ENCODE results near the gene CRAMP1.

CRAMP1 gene

GRCh38 chr16:1601489-1601888 lies 10.7 kb upstream of the CRAMP1 start:
- no peak for DNase-seq (ENCODE audit: low read depth)

GRCh38 chr16:1602285-1602684 lies 9.9 kb upstream of the CRAMP1 start:
- no peak for DNase-seq (ENCODE audit: low read depth)

GRCh38 chr16:1606774-1607173 lies 5.4 kb upstream of the CRAMP1 start:
- no peak for DNase-seq (ENCODE audit: low read depth)

GRCh38 chr16:1607971-1608370 lies 4.2 kb upstream of the CRAMP1 start:
- DNase-seq (ENCODE audit: low read depth) = no peak

GRCh38 chr16:1610071-1610898 lies 1.9 kb upstream of the CRAMP1 start:
- peak; percentile 64 for DNase-seq (ENCODE audit: low read depth)

GRCh38 chr16:1610899-1611632 lies 1.1 kb upstream of the CRAMP1 start:
- no peak for DNase-seq (ENCODE audit: low read depth)

- DNase-seq (ENCODE audit: low read depth) = no peak
Measured at GRCh38 chr16:1613211-1613622, 1.1 kb downstream of the CRAMP1 start.

GRCh38 chr16:1613728-1614455 lies 1.7 kb downstream of the CRAMP1 start:
- DNase-seq (ENCODE audit: low read depth) = no peak

GRCh38 chr16:1614456-1615102 lies 2.4 kb downstream of the CRAMP1 start:
- DNase-seq (ENCODE audit: low read depth) = no peak

- DNase-seq (ENCODE audit: low read depth) = no peak
Measured at GRCh38 chr16:1615761-1616160, 3.6 kb downstream of the CRAMP1 start.

- DNase-seq (ENCODE audit: low read depth) = no peak
Measured at GRCh38 chr16:1619976-1620375, 7.8 kb downstream of the CRAMP1 start.

- no peak for DNase-seq (ENCODE audit: low read depth)
Measured at GRCh38 chr16:1620391-1620790, 8.2 kb downstream of the CRAMP1 start.

GRCh38 chr16:1621851-1622250 lies 9.7 kb downstream of the CRAMP1 start:
- DNase-seq (ENCODE audit: low read depth) = no peak

- no peak for DNase-seq (ENCODE audit: low read depth)
Measured at GRCh38 chr16:1626327-1626726, 14.2 kb downstream of the CRAMP1 start.

GRCh38 chr16:1626776-1627175 lies 14.6 kb downstream of the CRAMP1 start:
- no peak for DNase-seq (ENCODE audit: low read depth)

GRCh38 chr16:1630450-1631213 lies 18.5 kb downstream of the CRAMP1 start:
- no peak for DNase-seq (ENCODE audit: low read depth)

- no peak for DNase-seq (ENCODE audit: low read depth)
Measured at GRCh38 chr16:1631230-1631629, 19.1 kb downstream of the CRAMP1 start.

GRCh38 chr16:1631931-1632637 lies 19.9 kb downstream of the CRAMP1 start:
- DNase-seq (ENCODE audit: low read depth) = no peak

GRCh38 chr16:1632638-1632970 lies 20.4 kb downstream of the CRAMP1 start:
- no peak for DNase-seq (ENCODE audit: low read depth)

- no peak for DNase-seq (ENCODE audit: low read depth)
Measured at GRCh38 chr16:1633310-1633709, 21.1 kb downstream of the CRAMP1 start.

- DNase-seq (ENCODE audit: low read depth) = no peak
Measured at GRCh38 chr16:1634541-1634940, 22.4 kb downstream of the CRAMP1 start.
